ENCODE measurements around the gene BBLN. TPM values are rescaled to one million over a fixed set of nuclear protein-coding genes. Genes with fewer than 3 reads are reported as not detected.

The BBLN gene
- total RNA-seq, 1 donor from 2014 or later = 69.4 TPM

GRCh38 chr9:128203707-128204551 is 43.9 kb downstream of the BBLN start:
- peaks cover 39% of the 10 kb centered on the region for H3K4me1 Mint-ChIP-seq

DNA sequence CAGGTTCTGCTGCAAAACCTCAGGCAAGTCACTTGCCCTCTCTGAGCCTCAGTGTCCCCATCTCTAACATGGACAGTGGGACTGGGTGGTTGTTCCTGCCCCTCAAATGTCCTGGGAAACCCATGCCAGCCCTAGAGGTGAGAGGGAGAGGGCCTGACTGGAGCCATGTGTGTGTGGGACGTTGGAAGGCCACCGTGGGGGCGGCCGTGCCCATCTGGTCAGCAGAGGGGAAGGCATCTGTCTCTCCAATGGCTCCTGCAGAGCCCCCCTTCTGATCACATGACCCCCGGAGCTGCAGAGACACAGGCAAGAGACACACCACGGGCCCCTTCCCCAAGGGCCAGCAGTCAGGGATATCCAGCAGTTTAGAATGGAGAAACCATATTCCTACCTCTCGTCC is 44.8 kb downstream of the BBLN start:
- Histone ChIP-seq H3K4me3 (peak overlapping the region; percentile 94), H3K9ac (peak overlapping the region; percentile 11), H3F3A (ENCODE audit: low read depth) (peaks cover 19% of the 10 kb centered on the region), H3K27me3 (no peaks in the 10 kb centered on the region), H3K27ac (no peak overlapping the region), H3K79me2 (ENCODE audit: low read depth) (peaks cover 13% of the 10 kb centered on the region), H3K36me3 (no peaks in the 10 kb centered on the region), H3K4me1 (peaks cover 8% of the 10 kb centered on the region), H2AFZ (replicated peaks) (no peak overlapping the region), H3K9me3 (ENCODE audit: low read depth) (no peaks in the 10 kb centered on the region), H4K20me1 (ENCODE audit: low read depth) (peaks cover 27% of the 10 kb centered on the region), H3K4me2 (peak overlapping the region; percentile 81)
- Mint-ChIP-seq H3K4me1 (peaks cover 39% of the 10 kb centered on the region), H3K27ac (no peak overlapping the region), H3K9me3 (no peaks in the 10 kb centered on the region), H3K4me3 (peak overlapping the region; percentile 89), H3K36me3 (no peaks in the 10 kb centered on the region), H3K27me3 (ENCODE audit: insufficient read depth, low read depth) (peaks cover 15% of the 10 kb centered on the region)
- no peak for DNase-seq (ENCODE audit: low spot score)
- TF ChIP-seq, protein P1, sequence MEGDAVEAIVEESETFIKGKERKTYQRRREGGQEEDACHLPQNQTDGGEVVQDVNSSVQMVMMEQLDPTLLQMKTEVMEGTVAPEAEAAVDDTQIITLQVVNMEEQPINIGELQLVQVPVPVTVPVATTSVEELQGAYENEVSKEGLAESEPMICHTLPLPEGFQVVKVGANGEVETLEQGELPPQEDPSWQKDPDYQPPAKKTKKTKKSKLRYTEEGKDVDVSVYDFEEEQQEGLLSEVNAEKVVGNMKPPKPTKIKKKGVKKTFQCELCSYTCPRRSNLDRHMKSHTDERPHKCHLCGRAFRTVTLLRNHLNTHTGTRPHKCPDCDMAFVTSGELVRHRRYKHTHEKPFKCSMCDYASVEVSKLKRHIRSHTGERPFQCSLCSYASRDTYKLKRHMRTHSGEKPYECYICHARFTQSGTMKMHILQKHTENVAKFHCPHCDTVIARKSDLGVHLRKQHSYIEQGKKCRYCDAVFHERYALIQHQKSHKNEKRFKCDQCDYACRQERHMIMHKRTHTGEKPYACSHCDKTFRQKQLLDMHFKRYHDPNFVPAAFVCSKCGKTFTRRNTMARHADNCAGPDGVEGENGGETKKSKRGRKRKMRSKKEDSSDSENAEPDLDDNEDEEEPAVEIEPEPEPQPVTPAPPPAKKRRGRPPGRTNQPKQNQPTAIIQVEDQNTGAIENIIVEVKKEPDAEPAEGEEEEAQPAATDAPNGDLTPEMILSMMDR (IDR thresholded peaks at IDR 0.05) = no peak
- TF ChIP-seq EZH2 (IDR thresholded peaks at IDR 0.05) (no peak), EZH2phosphoT487 (IDR thresholded peaks at IDR 0.05) (no peak)

More at GRCh38 chr9:128203707-128204551, 43.9 kb downstream of the BBLN start:
- peaks cover 8% of the 10 kb centered on the region for H3K4me1 ChIP-seq
- H3K36me3 ChIP-seq = no peaks in the 10 kb centered on the region
- no peaks in the 10 kb centered on the region for H3K9me3 Mint-ChIP-seq
- no peaks in the 10 kb centered on the region for H3K27me3 ChIP-seq
- no peaks in the 10 kb centered on the region for H3K36me3 Mint-ChIP-seq
- H3K27me3 Mint-ChIP-seq (ENCODE audit: insufficient read depth, low read depth) = peaks cover 15% of the 10 kb centered on the region
- TF ChIP-seq, protein P1 (IDR thresholded peaks at IDR 0.05) = peak; percentile 20
- no peak for TF ChIP-seq EZH2 (IDR thresholded peaks at IDR 0.05)
- TF ChIP-seq EZH2phosphoT487 (IDR thresholded peaks at IDR 0.05) = no peak
- no peaks in the 10 kb centered on the region for H3K9me3 ChIP-seq (ENCODE audit: low read depth)
- peak overlapping the region; percentile 89 for H3K4me3 Mint-ChIP-seq
- peak; percentile 80 for DNase-seq (ENCODE audit: low spot score)
- H3F3A ChIP-seq (ENCODE audit: low read depth) = peaks cover 19% of the 10 kb centered on the region
- peak overlapping the region; percentile 90 for H3K27ac Mint-ChIP-seq
- peak overlapping the region; percentile 94 for H3K4me3 ChIP-seq
- no peak overlapping the region for H3K27ac ChIP-seq
- peaks cover 13% of the 10 kb centered on the region for H3K79me2 ChIP-seq (ENCODE audit: low read depth)
- H2AFZ ChIP-seq (replicated peaks) = peak overlapping the region; percentile 74
- H3K4me2 ChIP-seq = peak overlapping the region; percentile 81
- no peak overlapping the region for H3K9ac ChIP-seq
- peaks cover 18% of the 10 kb centered on the region for H4K20me1 ChIP-seq (ENCODE audit: low read depth)

- Mint-ChIP-seq H3K4me3 (peak overlapping the region; percentile 89), H3K9me3 (no peaks in the 10 kb centered on the region), H3K36me3 (no peaks in the 10 kb centered on the region), H3K27me3 (ENCODE audit: insufficient read depth, low read depth) (peaks cover 12% of the 10 kb centered on the region), H3K27ac (no peak overlapping the region), H3K4me1 (peaks cover 39% of the 10 kb centered on the region)
- TF ChIP-seq EZH2phosphoT487 (IDR thresholded peaks at IDR 0.05) = no peak
- no peak for TF ChIP-seq EZH2 (IDR thresholded peaks at IDR 0.05)
- TF ChIP-seq, protein P1 (IDR thresholded peaks at IDR 0.05) = no peak
- DNase-seq (ENCODE audit: low spot score) = no peak
- Histone ChIP-seq H3K36me3 (no peaks in the 10 kb centered on the region), H4K20me1 (ENCODE audit: low read depth) (peaks cover 29% of the 10 kb centered on the region), H3K79me2 (ENCODE audit: low read depth) (peaks cover 13% of the 10 kb centered on the region), H3K9ac (no peak overlapping the region), H3K27me3 (no peaks in the 10 kb centered on the region), H3K4me3 (no peak overlapping the region), H3K4me1 (peaks cover 8% of the 10 kb centered on the region), H3K27ac (no peak overlapping the region), H3K9me3 (ENCODE audit: low read depth) (no peaks in the 10 kb centered on the region), H2AFZ (replicated peaks) (no peak overlapping the region), H3K4me2 (no peak overlapping the region), H3F3A (ENCODE audit: low read depth) (peaks cover 19% of the 10 kb centered on the region)
Observed at GRCh38 chr9:128205296-128205944, 45.4 kb downstream of the BBLN start.
